Immature natural killer cell (primary cell): ENCODE data around the gene HDGF. TPM values are rescaled to one million over a fixed set of nuclear protein-coding genes. Genes with fewer than 3 reads are reported as not detected.

ENCODE experiments used
- polyA plus RNA-seq, 3 donors: library from polyadenylated mRNA; unstranded; fragments of 300-500 nt; fragmentation: Illumina TruSeq; gene quantifications; one replicate each; pipeline ENCODE4 v1.2.3, GENCODE V29; 2021

HDGF gene
- polyA plus RNA-seq, 3 donors from 2014 or later: 27.5 to 35.4 (median 32.4) TPM

Other genes starting within 250 kb of the HDGF start
- gene IQGAP3, start 179.1 kb downstream of the HDGF start, polyA plus RNA-seq: not detected
- 1 to 10 TPM in 1 of 3 donors, under 1 TPM in 2; 0.40 to 1.1 (median 0.72) TPM for gene TTC24, start 172.0 kb downstream of the HDGF start, polyA plus RNA-seq
- 100 to 1,000 TPM; 141 to 239 (median 202) TPM for gene NAXE, start 159.9 kb downstream of the HDGF start, polyA plus RNA-seq
- gene GPATCH4, start 150.2 kb downstream of the HDGF start, polyA plus RNA-seq: 10 to 100 TPM in 2 of 3 donors, 1 to 10 TPM in 1; 7.7 to 42.2 (median 15.9) TPM
- gene HAPLN2, start 132.3 kb downstream of the HDGF start, polyA plus RNA-seq: not detected
- under 1 TPM in 1 of 3 donors, not detected in 2; 0.35 TPM for gene BCAN, start 109.6 kb downstream of the HDGF start, polyA plus RNA-seq
- not detected for gene NES, start 74.3 kb downstream of the HDGF start, polyA plus RNA-seq
- gene CRABP2, start 46.1 kb downstream of the HDGF start, polyA plus RNA-seq: not detected
- 1 to 10 TPM; 4.1 to 6.3 (median 4.4) TPM for gene METTL25B, start 23.2 kb downstream of the HDGF start, polyA plus RNA-seq
- 10 to 100 TPM in 2 of 3 donors, 1 to 10 TPM in 1; 9.3 to 34.1 (median 15.8) TPM for gene ISG20L2, start 22.9 kb downstream of the HDGF start, polyA plus RNA-seq
- gene MRPL24, start 10.6 kb downstream of the HDGF start, polyA plus RNA-seq: 100 to 1,000 TPM in 1 of 3 donors, 10 to 100 TPM in 2; 75.4 to 126 (median 88.2) TPM
- gene PRCC, start 15.9 kb upstream of the HDGF start, polyA plus RNA-seq: 10 to 100 TPM; 25.9 to 55.6 (median 32.8) TPM
- 100 to 1,000 TPM in 1 of 3 donors, 10 to 100 TPM in 2; 76.4 to 139 (median 84.1) TPM for gene SH2D2A, start 65.2 kb upstream of the HDGF start, polyA plus RNA-seq
- not detected for gene INSRR, start 107.4 kb upstream of the HDGF start, polyA plus RNA-seq
- under 1 TPM in 1 of 3 donors, not detected in 2; 0.71 TPM for gene NTRK1, start 109.2 kb upstream of the HDGF start, polyA plus RNA-seq
- gene PEAR1, start 142.0 kb upstream of the HDGF start, polyA plus RNA-seq: under 1 TPM in 1 of 3 donors, not detected in 2; 0.28 TPM
- not detected for gene LRRC71, start 169.0 kb upstream of the HDGF start, polyA plus RNA-seq